Cardiac muscle cell (in vitro differentiated cells and primary cell): Measurements from ENCODE around the gene ARRDC2. TPM values are rescaled to one million over a fixed set of nuclear protein-coding genes. Genes with fewer than 3 reads are reported as not detected.

Experiments used
- DNase-seq, 2 donors: peaks; one replicate each; pipeline versions ENCODE4 v3.0.0 to v3.0.0-alpha.2; 2010 to 2017; ENCODE audit warnings: low read depth in 1 of 2, low spot score in 1 of 2
- H3K27ac ChIP-seq: fragments of 200-600 bp; sonication (generic); 2 replicates; pipeline ENCODE4 v1.5.1; 2016
- H3K27me3 ChIP-seq: fragments of 200-600 bp; sonication (generic); 2 replicates; pipeline ENCODE4 v1.6.0; 2016; ENCODE audit warnings: control low read depth
- H3K36me3 ChIP-seq: fragments of 200-600 bp; sonication (generic); 2 replicates; pipeline ENCODE4 v1.5.1; 2016; ENCODE audit warnings: control low read depth
- H3K4me1 ChIP-seq: fragments of 200-600 bp; sonication (generic); 2 replicates; pipeline ENCODE4 v1.8.1; 2017; ENCODE audit warnings: low read depth, mild to moderate bottlenecking, mixed run types
- H3K4me3 ChIP-seq: fragments of 200-600 bp; sonication (generic); 2 replicates; pipeline ENCODE4 v1.5.1; 2016; ENCODE audit warnings: mild to moderate bottlenecking
- H3K9me3 ChIP-seq: fragments of 200-600 bp; sonication (generic); 2 replicates; pipeline ENCODE4 v1.5.1; 2017; ENCODE audit warnings: low read depth, mild to moderate bottlenecking, control low read depth
- CTCF ChIP-seq: IDR thresholded peaks from 2 replicates; pipeline ENCODE4 v1.5.1; 2012; ENCODE audit warnings: low read depth, mild to moderate bottlenecking, low read length
- polyA plus RNA-seq: library from polyadenylated mRNA; unstranded; fragments of >200 nt; fragmentation: Nextera tagmentation; extraction: Ambion mirVana; gene quantifications from 2 replicates; pipeline ENCODE4 v1.2.1, GENCODE V29; 2016
- total RNA-seq: library from RNA; depleted of rRNA; stranded (reverse); fragments of >200 nt; gene quantifications from 2 replicates; pipeline ENCODE4 v1.2.3, GENCODE V29; 2016

Gene ARRDC2
- total and polyA plus RNA-seq, 2 experiments from 2014 or later: 6.8 to 16.1 TPM

GRCh38 chr19:18051887-18052286 lies 43.9 kb downstream of the ARRDC2 start:
- Histone ChIP-seq H3K4me3 (no peak overlapping the region), H3K4me1 (no peaks in the 10 kb centered on the region), H3K9me3 (no peaks in the 10 kb centered on the region), H3K36me3 (no peaks in the 10 kb centered on the region), H3K27me3 (no peaks in the 10 kb centered on the region), H3K27ac (no peak overlapping the region)
- peak in 1 of 2 donors; percentile 21 for DNase-seq
- TF ChIP-seq CTCF: no peak

GRCh38 chr19:18053576-18054219 lies 45.7 kb downstream of the ARRDC2 start:
- H3K27ac ChIP-seq: no peak overlapping the region
- H3K36me3 ChIP-seq: no peaks in the 10 kb centered on the region
- no peaks in the 10 kb centered on the region for H3K27me3 ChIP-seq
- TF ChIP-seq CTCF: no peak
- H3K9me3 ChIP-seq: no peaks in the 10 kb centered on the region
- H3K4me1 ChIP-seq: no peaks in the 10 kb centered on the region
- peak in 1 of 2 donors; percentile 29 for DNase-seq
- no peak overlapping the region for H3K4me3 ChIP-seq

GRCh38 chr19:18055967-18056366 lies 48.0 kb downstream of the ARRDC2 start:
- Histone ChIP-seq H3K4me3 (no peak overlapping the region), H3K27me3 (no peaks in the 10 kb centered on the region), H3K36me3 (no peaks in the 10 kb centered on the region), H3K9me3 (no peaks in the 10 kb centered on the region), H3K4me1 (no peaks in the 10 kb centered on the region), H3K27ac (no peak overlapping the region)
- no peak for DNase-seq
- no peak for TF ChIP-seq CTCF

- no peaks in the 10 kb centered on the region for H3K36me3 ChIP-seq
- no peak overlapping the region for H3K27ac ChIP-seq
- peak in 1 of 2 donors; percentile 49 for DNase-seq
- H3K4me3 ChIP-seq: no peak overlapping the region
- no peaks in the 10 kb centered on the region for H3K9me3 ChIP-seq
- no peaks in the 10 kb centered on the region for H3K4me1 ChIP-seq
- TF ChIP-seq CTCF: no peak
- H3K27me3 ChIP-seq: no peaks in the 10 kb centered on the region
Measured at GRCh38 chr19:18057557-18057956, 49.6 kb downstream of the ARRDC2 start.

GRCh38 chr19:18058208-18059009 lies 50.4 kb downstream of the ARRDC2 start:
- H3K9me3 ChIP-seq: no peaks in the 10 kb centered on the region
- peak; percentile 83 for TF ChIP-seq CTCF
- no peaks in the 10 kb centered on the region for H3K27me3 ChIP-seq
- peak; percentile 86 for DNase-seq
- no peaks in the 10 kb centered on the region for H3K4me1 ChIP-seq
- no peak overlapping the region for H3K27ac ChIP-seq
- H3K36me3 ChIP-seq: no peaks in the 10 kb centered on the region
- peak overlapping the region; percentile 9 for H3K4me3 ChIP-seq
